B cell (primary cell): ENCODE results near the gene BICDL2. TPM values are rescaled to one million over a fixed set of nuclear protein-coding genes. Genes with fewer than 3 reads are reported as not detected.

ENCODE experiments used
- ATAC-seq: fragments of 200-7000 bp; cut with Tn5 transposase; one replicate; pipeline ENCODE4 v1.10.0; 2021; ENCODE audit warnings: low read depth, mild to moderate bottlenecking, moderate number of reproducible peaks, moderate library complexity
- CTCF ChIA-PET: fragments of 350-600 bp; sonication (Branson Sonifier 250); formaldehyde crosslinking; loops from one replicate; lab custom pipeline; 2021; ENCODE audit warnings: antibody characterized with exemption, inconsistent platforms; lab: Charles Lee
- POLR2A ChIA-PET: fragments of 350-600 bp; sonication (Branson Sonifier 250); formaldehyde crosslinking; loops from one replicate; lab custom pipeline; 2021; ENCODE audit warnings: antibody characterized with exemption; lab: Charles Lee
- DNase-seq: peaks from one replicate; pipeline ENCODE4 v3.0.0; 2013
- H2AFZ ChIP-seq: 2 replicates; pipeline ENCODE4 v1.6.1; 2012; ENCODE audit warnings: mild to moderate bottlenecking, low read depth, low read length; ENCODE audit not compliant: insufficient read depth, poor library complexity, severe bottlenecking
- H3K27ac ChIP-seq, 2 donors: 1 replicate in 1 of 2; 2 replicates in 1 of 2; pipeline ENCODE4 v1.5.1; 2012 to 2013; ENCODE audit warnings: low read length in 2 of 2, mild to moderate bottlenecking in 2 of 2, moderate library complexity in 1 of 2
- H3K27me3 ChIP-seq, 4 experiments: fragments of 200-600 bp in 1 of 4; sonication (generic) in 1 of 4; replicated peaks in 1 of 4; 1 replicate in 2 of 4; 2 replicates in 2 of 4; pipeline versions ENCODE4 v1.6.1 to v1.7.0; 2013 to 2016; ENCODE audit warnings: low read length in 3 of 4, mild to moderate bottlenecking in 2 of 4, mixed read lengths in 1 of 4, moderate library complexity in 1 of 4; ENCODE audit not compliant: insufficient read depth in 4 of 4, control insufficient read depth in 3 of 4; ENCODE audit errors: control extremely low read depth in 1 of 4
- H3K36me3 ChIP-seq, 2 experiments: replicated peaks in 1 of 2; 1 replicate in 1 of 2; 2 replicates in 1 of 2; pipeline versions ENCODE4 v1.6.1 to v1.7.1; 2013; ENCODE audit warnings: low read length in 1 of 2; ENCODE audit not compliant: insufficient read depth in 2 of 2, control insufficient read depth in 1 of 2; ENCODE audit errors: control extremely low read depth in 1 of 2, extremely low read depth in 1 of 2
- H3K4me1 ChIP-seq, 2 donors: fragments of 200-600 bp in 1 of 2; sonication (generic) in 1 of 2; 1 replicate in 1 of 2; 2 replicates in 1 of 2; pipeline versions ENCODE4 v1.5.1 to v1.6.1; 2013 to 2017; ENCODE audit warnings: low read length in 2 of 2; ENCODE audit not compliant: control insufficient read depth in 2 of 2, insufficient read depth in 2 of 2
- H3K4me2 ChIP-seq: replicated peaks from 2 replicates; pipeline ENCODE3; 2012; ENCODE audit warnings: mild to moderate bottlenecking, low read depth, low read length; ENCODE audit not compliant: poor library complexity, severe bottlenecking
- H3K4me3 ChIP-seq, 5 experiments: fragments of 200-600 bp in 1 of 5; sonication (generic) in 1 of 5; 1 replicate in 3 of 5; 2 replicates in 2 of 5; pipeline versions ENCODE4 v1.5.1 to v1.7.0; 2011 to 2016; ENCODE audit warnings: low read length in 4 of 5, mild to moderate bottlenecking in 4 of 5, low read depth in 2 of 5, control low read depth in 1 of 5, moderate library complexity in 1 of 5; ENCODE audit not compliant: insufficient read depth in 1 of 5; ENCODE audit errors: control extremely low read depth in 1 of 5, extremely low read depth in 1 of 5
- H3K79me2 ChIP-seq: fragments of 200-600 bp; sonication (generic); one replicate; pipeline ENCODE4 v1.6.0; 2016; ENCODE audit warnings: low read length; ENCODE audit not compliant: control insufficient read depth, insufficient read depth
- H3K9ac ChIP-seq: fragments of 200-600 bp; sonication (generic); 2 replicates; pipeline ENCODE4 v1.6.1; 2017; ENCODE audit warnings: mild to moderate bottlenecking, low read length, moderate library complexity
- H3K9me3 ChIP-seq, 3 donors: one replicate each; pipeline versions ENCODE4 v1.6.1 to v1.7.1; 2013; ENCODE audit warnings: low read length in 2 of 3; ENCODE audit not compliant: control insufficient read depth in 2 of 3, insufficient read depth in 1 of 3; ENCODE audit errors: control extremely low read depth in 1 of 3
- H4K20me1 ChIP-seq: 2 replicates; pipeline ENCODE4 v1.6.0; 2012; ENCODE audit warnings: mild to moderate bottlenecking, low read length; ENCODE audit not compliant: insufficient read depth, control insufficient read depth, poor library complexity, severe bottlenecking
- H3K27ac Mint-ChIP-seq: one replicate; pipeline ENCODE4 v1.8.0; 2021; ENCODE audit warnings: mixed read lengths
- H3K27me3 Mint-ChIP-seq: one replicate; pipeline ENCODE4 v1.8.0; 2021; ENCODE audit warnings: mixed read lengths
- H3K4me1 Mint-ChIP-seq: one replicate; pipeline ENCODE4 v1.8.0; 2021; ENCODE audit warnings: mixed read lengths
- H3K4me3 Mint-ChIP-seq: one replicate; pipeline ENCODE4 v1.8.0; 2021; ENCODE audit warnings: mixed read lengths
- H3K9me3 Mint-ChIP-seq: one replicate; pipeline ENCODE4 v1.8.0; 2022; ENCODE audit warnings: mixed read lengths; ENCODE audit not compliant: insufficient read depth
- CTCF ChIP-seq: fragments of 200-600 bp; IDR thresholded peaks from one replicate; pipeline ENCODE4 v1.8.0; 2022; ENCODE audit warnings: antibody characterized with exemption, mild to moderate bottlenecking
- EZH2 ChIP-seq: IDR thresholded peaks from 2 replicates; pipeline ENCODE4 v1.6.1; 2012; ENCODE audit warnings: borderline replicate concordance, low read depth, mild to moderate bottlenecking, moderate library complexity, low read length; ENCODE audit not compliant: insufficient read depth, poor library complexity, severe bottlenecking
- WGBS: methylation state at CpG from one replicate; pipeline ENCODE4 v1.1.5; 2013; ENCODE audit warnings: missing lambda C conversion rate; ENCODE audit not compliant: insufficient coverage; 5-methylcytosine and 5-hydroxymethylcytosine counted together
- intact Hi-C: fragments of 100-400 bp; cut with micrococcal nuclease; formaldehyde crosslinking; loops from one replicate; pipeline ENCODE4 v1.10.0; 2022
- polyA plus RNA-seq: library from polyadenylated mRNA; depleted of rRNA; stranded (reverse); fragments of >200 nt; gene quantifications from 2 replicates; pipeline ENCODE4 v1.2.3, GENCODE V29; 2012
- total RNA-seq, 2 donors: library from RNA; stranded (reverse); fragments of 120-200 nt in 1 of 2; gene quantifications; 1 replicate in 1 of 2; 2 replicates in 1 of 2; pipeline versions ENCODE4 v1.2.3 to v1.2.4, GENCODE V29; 2013 to 2022

BICDL2 gene
- total and polyA plus RNA-seq, 2 donors (not counting 1 experiment from before 2014, with no cell fraction given): 0.20 TPM; not detected in 1

- no peak for DNase-seq
- no peaks in the 10 kb centered on the region for H3K27me3 Mint-ChIP-seq
- CTCF ChIA-PET: interaction anchor here (1.6 kb wide), 1 partner anchor 16 kb away, joined by 4 read pairs; no protein-coding TSS in a partner anchor
- Histone ChIP-seq H3K4me1 (peaks cover 11 to 28% of the 10 kb centered on the region in 2 donors), H2AFZ (no peak overlapping the region), H3K4me3 (no peak overlapping the region), H3K27ac (no peak overlapping the region), H3K9ac (no peak overlapping the region), H3K9me3 (no peaks in the 10 kb centered on the region), H3K36me3 (no peaks in the 10 kb centered on the region), H3K27me3 (peaks cover 0 to 4% (median 0%) of the 10 kb centered on the region in 4 experiments), H4K20me1 (no peaks in the 10 kb centered on the region), H3K79me2 (no peaks in the 10 kb centered on the region), H3K4me2 (no peak overlapping the region)
- TF ChIP-seq CTCF (no peak), EZH2 (no peak)
- POLR2A ChIA-PET: no interaction called here
- WGBS: 93% methylated on average over 15 of the region's 15 CpGs
- no peak for ATAC-seq
- peaks cover 14% of the 10 kb centered on the region for H3K4me1 Mint-ChIP-seq
- intact Hi-C loops: no loop called here
- H3K9me3 Mint-ChIP-seq: no peaks in the 10 kb centered on the region
- H3K27ac Mint-ChIP-seq: no peak overlapping the region
- H3K4me3 Mint-ChIP-seq: no peak overlapping the region
Measured at GRCh38 chr16:2985893-2986355, 50.8 kb downstream of the BICDL2 start.

- no peak overlapping the region for H3K4me2 ChIP-seq
- no peaks in the 10 kb centered on the region for H4K20me1 ChIP-seq
- H3K4me3 Mint-ChIP-seq: no peak overlapping the region
- no peaks in the 10 kb centered on the region for H3K79me2 ChIP-seq
- no peaks in the 10 kb centered on the region for H3K36me3 ChIP-seq
- ChIA-PET CTCF (interaction anchor here (1.6 kb wide), 1 partner anchor 17 kb away, joined by 4 read pairs; no protein-coding TSS in a partner anchor), POLR2A (no interaction called here)
- no peak overlapping the region for H3K27ac Mint-ChIP-seq
- H3K27me3 ChIP-seq: peaks cover 0 to 4% (median 0%) of the 10 kb centered on the region in 4 experiments
- no peaks in the 10 kb centered on the region for H3K9me3 ChIP-seq
- peaks cover 18% of the 10 kb centered on the region for H3K4me1 Mint-ChIP-seq
- no peak overlapping the region for H3K4me3 ChIP-seq
- no peak overlapping the region for H3K27ac ChIP-seq
- no peak overlapping the region for H2AFZ ChIP-seq
- H3K27me3 Mint-ChIP-seq: no peaks in the 10 kb centered on the region
- intact Hi-C loops: no loop called here
- ATAC-seq (no peak), DNase-seq (no peak)
- H3K9ac ChIP-seq: no peak overlapping the region
- TF ChIP-seq CTCF: no peak
- H3K9me3 Mint-ChIP-seq: no peaks in the 10 kb centered on the region
- WGBS: 92% methylated on average over 9 of the region's 9 CpGs
- peaks cover 13 to 31% of the 10 kb centered on the region in 2 donors for H3K4me1 ChIP-seq
Measured at GRCh38 chr16:2985462-2985861, 51.3 kb downstream of the BICDL2 start.
